ENCODE measurements around the gene SGPL1.
"Not testable (repeated sequence)": the region's sequence is repeated elsewhere in the genome, so short reads cannot be mapped to it uniquely, and the experiment has no call there.

Gene SGPL1

DNA sequence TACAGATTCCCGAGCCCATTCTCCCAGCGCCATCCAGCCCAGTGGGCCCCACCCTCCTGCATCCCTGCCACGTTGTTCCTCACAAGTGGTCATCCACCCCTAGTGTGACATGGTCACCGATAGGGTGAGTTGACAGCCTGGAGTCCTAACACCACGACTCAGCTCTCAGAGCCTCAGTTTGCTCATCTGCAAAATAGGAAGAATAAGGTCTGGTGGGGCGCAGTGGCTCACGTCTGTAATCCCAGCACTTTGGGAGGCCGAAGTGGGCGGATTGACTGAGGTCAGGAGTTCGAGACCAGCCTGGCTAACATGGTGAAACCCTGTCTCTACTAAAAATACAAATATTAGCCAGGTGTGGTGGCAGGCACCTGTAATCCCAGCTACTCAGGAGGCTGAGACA, 104.2 kb downstream of the SGPL1 start:
- not testable (repeated sequence) for H3K79me1 ChIP-seq (ENCODE audit: low read depth, low read length); H3K27ac ChIP-seq (replicated peaks; ENCODE audit: low read length); H2AFZ ChIP-seq (ENCODE audit: low read length); H3K9ac ChIP-seq (ENCODE audit: low read depth, low read length, poor library complexity); H2AK5ac ChIP-seq (ENCODE audit: low read depth, low read length); DNase-seq (ENCODE audit: low spot score); H3K9me3 ChIP-seq (replicated peaks in 1 of 2; ENCODE audit: control insufficient read depth in 2 of 2, insufficient read depth in 1 of 2, low read depth in 1 of 2, low read length in 2 of 2); H3K4me3 ChIP-seq (ENCODE audit: low read length in 2 of 2); H3K4me2 ChIP-seq (ENCODE audit: insufficient read depth, low read length, poor library complexity, severe bottlenecking); H4K8ac ChIP-seq (ENCODE audit: low read depth, low read length); H3K4me1 ChIP-seq (ENCODE audit: control insufficient read depth in 2 of 2, insufficient read depth in 1 of 2, low read depth in 1 of 2, low read length in 2 of 2); H2BK15ac ChIP-seq (ENCODE audit: low read length); H2BK120ac ChIP-seq (ENCODE audit: low read depth, low read length); H2BK12ac ChIP-seq (ENCODE audit: low read length); H3K14ac ChIP-seq (ENCODE audit: low read length); H3K36me3 ChIP-seq (replicated peaks in 1 of 2; ENCODE audit: control insufficient read depth in 2 of 2, insufficient read depth in 2 of 2, low read length in 2 of 2); H3K4ac ChIP-seq (ENCODE audit: low read length); H4K91ac ChIP-seq (ENCODE audit: low read depth, low read length, poor library complexity)
- Histone ChIP-seq H3K27me3 (ENCODE audit: control insufficient read depth in 3 of 3, insufficient read depth in 3 of 3, low read depth in 1 of 3, low read length in 3 of 3) (peaks cover 0 to 32% (median 0%) of the 10 kb centered on the region in 3 experiments), H3K18ac (ENCODE audit: low read length) (peak overlapping the region; percentile 58), H3K23ac (ENCODE audit: low read depth, low read length, poor library complexity) (peak overlapping the region; percentile 46), H2BK5ac (ENCODE audit: low read length) (peak overlapping the region; percentile 35)
- WGBS, 2 donors (ENCODE audit: extremely low coverage in 2 of 2, insufficient read length in 2 of 2, insufficient replicate concordance in 1 of 2) = no CpG with 5 or more reads among the region's 10 CpGs

GRCh38 chr10:70920519-70920918, 104.8 kb downstream of the SGPL1 start:
- Histone ChIP-seq H2BK15ac (ENCODE audit: low read length) (no peak overlapping the region), H3K79me1 (ENCODE audit: low read depth, low read length) (no peaks in the 10 kb centered on the region), H3K23ac (ENCODE audit: low read depth, low read length, poor library complexity) (no peak overlapping the region), H3K4me3 (ENCODE audit: low read length in 2 of 2) (no peak overlapping the region), H3K9ac (ENCODE audit: low read depth, low read length, poor library complexity) (no peak overlapping the region), H3K4me1 (ENCODE audit: control insufficient read depth in 2 of 2, insufficient read depth in 1 of 2, low read depth in 1 of 2, low read length in 2 of 2) (peaks cover 0 to 3% of the 10 kb centered on the region in 2 donors), H3K14ac (ENCODE audit: low read length) (no peak overlapping the region), H4K8ac (ENCODE audit: low read depth, low read length) (no peak overlapping the region), H2BK12ac (ENCODE audit: low read length) (no peak overlapping the region), H3K18ac (ENCODE audit: low read length) (peak overlapping the region; percentile 57), H4K91ac (ENCODE audit: low read depth, low read length, poor library complexity) (no peak overlapping the region), H2BK120ac (ENCODE audit: low read depth, low read length) (no peak overlapping the region), H2AFZ (ENCODE audit: low read length) (no peak overlapping the region), H3K9me3 (replicated peaks in 1 of 2; ENCODE audit: control insufficient read depth in 2 of 2, insufficient read depth in 1 of 2, low read depth in 1 of 2, low read length in 2 of 2) (no peaks in the 10 kb centered on the region), H2BK5ac (ENCODE audit: low read length) (no peak overlapping the region), H3K4ac (ENCODE audit: low read length) (no peak overlapping the region), H3K4me2 (ENCODE audit: insufficient read depth, low read length, poor library complexity, severe bottlenecking) (no peak overlapping the region), H3K27me3 (ENCODE audit: control insufficient read depth in 3 of 3, insufficient read depth in 3 of 3, low read depth in 1 of 3, low read length in 3 of 3) (peaks cover 0 to 32% (median 0%) of the 10 kb centered on the region in 3 experiments), H3K36me3 (replicated peaks in 1 of 2; ENCODE audit: control insufficient read depth in 2 of 2, insufficient read depth in 2 of 2, low read length in 2 of 2) (no peaks in the 10 kb centered on the region), H3K27ac (replicated peaks; ENCODE audit: low read length) (no peak overlapping the region), H2AK5ac (ENCODE audit: low read depth, low read length) (no peak overlapping the region)
- no CpG with 5 or more reads among the region's 4 CpGs for WGBS, 2 donors (ENCODE audit: extremely low coverage in 2 of 2, insufficient read length in 2 of 2, insufficient replicate concordance in 1 of 2)
- DNase-seq (ENCODE audit: low spot score) = no peak

DNA sequence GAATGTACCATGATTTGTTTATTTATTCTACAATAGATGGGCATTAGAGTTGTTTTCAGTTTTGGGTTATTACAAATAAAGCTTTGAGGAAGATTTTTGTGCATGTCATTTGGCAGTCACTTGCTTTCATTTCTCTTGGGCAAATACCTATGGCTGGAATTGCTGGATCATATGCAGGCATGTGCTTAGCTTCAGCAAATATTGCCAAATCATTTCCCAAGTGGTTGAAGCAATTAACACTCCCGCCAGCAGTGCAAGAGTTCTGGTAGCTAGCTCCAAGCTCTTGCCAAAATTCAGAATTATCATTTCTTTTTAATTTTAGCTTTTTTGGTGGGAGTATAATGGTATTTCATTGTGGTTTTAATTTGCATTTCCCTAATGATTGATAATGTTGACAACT, 105.5 kb downstream of the SGPL1 start:
- no peak overlapping the region for H2BK120ac ChIP-seq (ENCODE audit: low read depth, low read length)
- no peak overlapping the region for H2AFZ ChIP-seq (ENCODE audit: low read length)
- H4K91ac ChIP-seq (ENCODE audit: low read depth, low read length, poor library complexity) = no peak overlapping the region
- H3K23ac ChIP-seq (ENCODE audit: low read depth, low read length, poor library complexity) = no peak overlapping the region
- no CpG with 5 or more reads among the region's 1 CpG for WGBS, 2 donors (ENCODE audit: extremely low coverage in 2 of 2, insufficient read length in 2 of 2, insufficient replicate concordance in 1 of 2)
- no peak overlapping the region for H3K9ac ChIP-seq (ENCODE audit: low read depth, low read length, poor library complexity)
- no peak overlapping the region for H2BK5ac ChIP-seq (ENCODE audit: low read length)
- H3K18ac ChIP-seq (ENCODE audit: low read length) = no peak overlapping the region
- H3K4ac ChIP-seq (ENCODE audit: low read length) = no peak overlapping the region
- H3K4me1 ChIP-seq (ENCODE audit: control insufficient read depth in 2 of 2, insufficient read depth in 1 of 2, low read depth in 1 of 2, low read length in 2 of 2) = peaks cover 0 to 3% of the 10 kb centered on the region in 2 donors
- H3K4me3 ChIP-seq (ENCODE audit: low read length in 2 of 2) = no peak overlapping the region
- H3K14ac ChIP-seq (ENCODE audit: low read length) = no peak overlapping the region
- no peak overlapping the region for H2AK5ac ChIP-seq (ENCODE audit: low read depth, low read length)
- H3K27ac ChIP-seq (replicated peaks; ENCODE audit: low read length) = no peak overlapping the region
- no peaks in the 10 kb centered on the region for H3K9me3 ChIP-seq (replicated peaks in 1 of 2; ENCODE audit: control insufficient read depth in 2 of 2, insufficient read depth in 1 of 2, low read depth in 1 of 2, low read length in 2 of 2)
- DNase-seq (ENCODE audit: low spot score) = no peak
- H4K8ac ChIP-seq (ENCODE audit: low read depth, low read length) = no peak overlapping the region
- H2BK15ac ChIP-seq (ENCODE audit: low read length) = no peak overlapping the region
- no peaks in the 10 kb centered on the region for H3K36me3 ChIP-seq (replicated peaks in 1 of 2; ENCODE audit: control insufficient read depth in 2 of 2, insufficient read depth in 2 of 2, low read length in 2 of 2)
- H3K79me1 ChIP-seq (ENCODE audit: low read depth, low read length) = no peaks in the 10 kb centered on the region
- H3K4me2 ChIP-seq (ENCODE audit: insufficient read depth, low read length, poor library complexity, severe bottlenecking) = no peak overlapping the region
- no peak overlapping the region for H2BK12ac ChIP-seq (ENCODE audit: low read length)
- H3K27me3 ChIP-seq (ENCODE audit: control insufficient read depth in 3 of 3, insufficient read depth in 3 of 3, low read depth in 1 of 3, low read length in 3 of 3) = peaks cover 0 to 34% (median 0%) of the 10 kb centered on the region in 3 experiments

DNA sequence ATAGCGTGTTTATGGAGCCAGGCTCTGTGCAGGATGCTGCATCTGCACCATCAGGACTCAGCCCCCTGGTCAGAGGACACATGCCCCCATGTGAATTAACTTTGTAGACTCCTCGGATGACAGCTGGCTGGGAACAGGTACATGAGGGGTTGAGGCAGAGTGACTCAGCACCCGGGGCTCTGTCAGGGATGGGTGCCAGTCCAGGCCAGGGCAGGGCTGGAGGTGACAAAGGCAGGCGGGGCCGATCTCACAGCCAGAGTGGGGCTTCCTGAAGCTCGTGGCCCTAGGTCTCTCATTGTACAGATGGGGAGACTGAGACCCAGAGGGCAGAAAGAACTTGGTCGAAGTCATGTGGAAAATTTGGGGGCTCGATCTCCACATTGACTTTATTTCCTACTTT, 107.9 kb downstream of the SGPL1 start:
- Histone ChIP-seq H2AFZ (ENCODE audit: low read length) (no peak overlapping the region), H3K4me1 (ENCODE audit: control insufficient read depth in 2 of 2, insufficient read depth in 1 of 2, low read depth in 1 of 2, low read length in 2 of 2) (no peaks in the 10 kb centered on the region), H3K4ac (ENCODE audit: low read length) (no peak overlapping the region), H2BK120ac (ENCODE audit: low read depth, low read length) (no peak overlapping the region), H3K4me3 (ENCODE audit: low read length in 2 of 2) (no peak overlapping the region), H3K23ac (ENCODE audit: low read depth, low read length, poor library complexity) (no peak overlapping the region), H3K4me2 (ENCODE audit: insufficient read depth, low read length, poor library complexity, severe bottlenecking) (no peak overlapping the region), H3K9ac (ENCODE audit: low read depth, low read length, poor library complexity) (no peak overlapping the region), H3K79me1 (ENCODE audit: low read depth, low read length) (no peaks in the 10 kb centered on the region), H4K8ac (ENCODE audit: low read depth, low read length) (no peak overlapping the region), H3K14ac (ENCODE audit: low read length) (no peak overlapping the region), H2BK15ac (ENCODE audit: low read length) (no peak overlapping the region), H3K18ac (ENCODE audit: low read length) (peak overlapping the region; percentile 15), H2AK5ac (ENCODE audit: low read depth, low read length) (no peak overlapping the region), H2BK12ac (ENCODE audit: low read length) (no peak overlapping the region), H3K36me3 (replicated peaks in 1 of 2; ENCODE audit: control insufficient read depth in 2 of 2, insufficient read depth in 2 of 2, low read length in 2 of 2) (no peaks in the 10 kb centered on the region), H3K9me3 (replicated peaks in 1 of 2; ENCODE audit: control insufficient read depth in 2 of 2, insufficient read depth in 1 of 2, low read depth in 1 of 2, low read length in 2 of 2) (no peaks in the 10 kb centered on the region), H3K27me3 (ENCODE audit: control insufficient read depth in 3 of 3, insufficient read depth in 3 of 3, low read depth in 1 of 3, low read length in 3 of 3) (peaks cover 0 to 42% (median 0%) of the 10 kb centered on the region in 3 experiments), H4K91ac (ENCODE audit: low read depth, low read length, poor library complexity) (no peak overlapping the region), H2BK5ac (ENCODE audit: low read length) (peak overlapping the region; percentile 16), H3K27ac (replicated peaks; ENCODE audit: low read length) (no peak overlapping the region)
- no peak for DNase-seq (ENCODE audit: low spot score)
- WGBS, 2 donors (ENCODE audit: extremely low coverage in 2 of 2, insufficient read length in 2 of 2, insufficient replicate concordance in 1 of 2) = no CpG with 5 or more reads among the region's 8 CpGs
